GM18508 (cell line): Measurements from ENCODE around the gene HGS.
"Not testable (repeated sequence)": the region's sequence is repeated elsewhere in the genome, so short reads cannot be mapped to it uniquely, and the experiment has no call there.

Source experiments
- ATAC-seq: cut with Tn5 transposase; IDR thresholded peaks from one replicate; pipeline ENCODE4 v1.9.1; 2021; ENCODE audit warnings: moderate number of reproducible peaks; ENCODE audit not compliant: insufficient read depth, unreplicated experiment

HGS gene

GRCh38 chr17:81738801-81739393, 55.1 kb downstream of the HGS start:
- no peak for ATAC-seq

GRCh38 chr17:81739593-81739992, 55.8 kb downstream of the HGS start:
- not testable (repeated sequence) for ATAC-seq

- no peak for ATAC-seq
These were observed 56.7 kb downstream of the HGS start for GRCh38 chr17:81740395-81740961.

GRCh38 chr17:81741049-81741593, 57.3 kb downstream of the HGS start:
- no peak for ATAC-seq

- no peak for ATAC-seq
These were observed 58.0 kb downstream of the HGS start for GRCh38 chr17:81741594-81742452.
